Astrocyte (in vitro differentiated cells and primary cell): ENCODE data around the gene FGFRL1.

Source experiments
- CTCF ChIP-seq: IDR thresholded peaks from 2 replicates; pipeline ENCODE4 v1.5.1; 2011; ENCODE audit warnings: low read depth, mild to moderate bottlenecking, inconsistent platforms, low read length, moderate library complexity; ENCODE audit not compliant: insufficient read depth
- EZH2 ChIP-seq: IDR thresholded peaks from 2 replicates; pipeline ENCODE4 v1.6.1; 2012; ENCODE audit warnings: mild to moderate bottlenecking, low read length, inconsistent platforms; ENCODE audit not compliant: insufficient read depth

DNA sequence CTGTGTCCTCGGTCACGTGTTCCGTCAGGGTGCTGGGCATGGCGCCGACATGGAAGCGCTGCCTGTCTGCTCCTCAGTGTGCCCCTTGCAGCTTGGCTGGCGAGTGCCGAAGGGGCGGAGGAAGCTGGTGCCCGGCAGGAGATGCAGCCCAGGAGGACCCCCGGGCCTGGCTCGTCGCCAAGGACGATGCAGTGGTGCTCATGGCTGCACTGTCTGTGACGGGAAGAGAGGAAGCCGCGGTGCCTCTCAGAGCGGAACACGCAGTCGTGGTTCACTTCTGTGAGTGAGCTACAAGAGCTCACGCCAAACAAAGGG lies 38.1 kb downstream of the FGFRL1 start:
- TF ChIP-seq CTCF (no peak), EZH2 (no peak)
